Endothelial cell of umbilical vein (primary cell): Measurements from ENCODE around the gene CCN2. TPM values are rescaled to one million over a fixed set of nuclear protein-coding genes. Genes with fewer than 3 reads are reported as not detected.

Experiments used
- BruUV-seq: library from RNA; stranded (reverse); fragments of 400-500 nt; replicated peaks from 2 replicates; lab custom pipeline; 2021; lab: Mats Ljungman, UMichigan
- CTCF ChIA-PET: fragments of 300-600, 350-600 bp; sonication (Branson Sonifier 250); formaldehyde crosslinking; loops from one replicate; lab custom pipeline; 2021; ENCODE audit warnings: antibody characterized with exemption, inconsistent platforms; lab: Charles Lee
- POLR2A ChIA-PET: fragments of 300-600, 350-600 bp; sonication (Branson Sonifier 250); formaldehyde crosslinking; loops from one replicate; lab custom pipeline; 2021; ENCODE audit warnings: antibody characterized with exemption, inconsistent platforms; lab: Charles Lee
- DNase-seq: peaks from one replicate; pipeline ENCODE4 v3.0.0-alpha.2; 2011; ENCODE audit warnings: low read depth, low spot score
- FAIRE-seq: peaks from 2 replicates; lab custom pipeline; 2011; peaks lifted over from hg19 to GRCh38; lab: Jason Lieb, UNC
- H2AFZ ChIP-seq: 2 replicates; pipeline ENCODE4 v1.6.0; 2012; ENCODE audit warnings: low read depth, low read length, control low read depth, inconsistent platforms
- H3K27ac ChIP-seq: 2 replicates; pipeline ENCODE4 v1.5.1; 2011; ENCODE audit warnings: low read depth, mild to moderate bottlenecking, control low read depth, low read length, moderate library complexity; ENCODE audit not compliant: insufficient read depth
- H3K27me3 ChIP-seq, 2 experiments: 2 replicates each; pipeline versions ENCODE4 v1.6.0 to v1.6.1; 2011; ENCODE audit warnings: low read length in 2 of 2, mixed read lengths in 1 of 2; ENCODE audit not compliant: control insufficient read depth in 2 of 2, insufficient read depth in 2 of 2
- H3K36me3 ChIP-seq, 2 experiments: 2 replicates in 1 of 2; 3 replicates in 1 of 2; pipeline ENCODE4 v1.5.1; 2011; ENCODE audit warnings: low read length in 2 of 2, mild to moderate bottlenecking in 1 of 2, moderate library complexity in 1 of 2; ENCODE audit not compliant: control insufficient read depth in 2 of 2, insufficient read depth in 2 of 2; ENCODE audit errors: extremely low read depth in 1 of 2
- H3K4me1 ChIP-seq: 3 replicates; pipeline ENCODE4 v1.5.1; 2011; ENCODE audit warnings: mild to moderate bottlenecking, low read length; ENCODE audit not compliant: control insufficient read depth, insufficient read depth; ENCODE audit errors: extremely low read depth
- H3K4me2 ChIP-seq: 2 replicates; pipeline ENCODE4 v1.6.1; 2011; ENCODE audit warnings: low read length, control low read depth, mixed read lengths; ENCODE audit not compliant: insufficient read depth
- H3K4me3 ChIP-seq, 3 experiments: fragments of 200-600 bp in 1 of 3; sonication (generic), shearing (Covaris generic) in 1 of 3; replicated peaks in 1 of 3; 2 replicates each; pipeline ENCODE4 v1.5.1; 2011 to 2016; ENCODE audit warnings: control low read depth in 3 of 3, low read length in 3 of 3, mild to moderate bottlenecking in 2 of 3, inconsistent platforms in 1 of 3, low read depth in 1 of 3, moderate library complexity in 1 of 3; ENCODE audit not compliant: insufficient read depth in 1 of 3
- H3K79me2 ChIP-seq: 2 replicates; pipeline ENCODE4 v1.6.0; 2012; ENCODE audit warnings: low read length, inconsistent platforms; ENCODE audit not compliant: control insufficient read depth, insufficient read depth
- H3K9ac ChIP-seq: replicated peaks from 2 replicates; pipeline ENCODE3; 2011; ENCODE audit warnings: low read length, control low read depth; ENCODE audit not compliant: insufficient read depth; ENCODE audit errors: extremely low read depth
- H3K9me1 ChIP-seq: replicated peaks from 3 replicates; pipeline ENCODE4 v1.6.0; 2011; ENCODE audit warnings: mild to moderate bottlenecking, low read length; ENCODE audit not compliant: control insufficient read depth, insufficient read depth; ENCODE audit errors: extremely low read depth
- H3K9me3 ChIP-seq: replicated peaks from 2 replicates; pipeline ENCODE4 v1.5.1; 2012; ENCODE audit warnings: low read length, inconsistent platforms; ENCODE audit not compliant: control insufficient read depth, insufficient read depth
- H4K20me1 ChIP-seq: replicated peaks from 2 replicates; pipeline ENCODE3; 2011; ENCODE audit warnings: mild to moderate bottlenecking, low read length; ENCODE audit not compliant: control insufficient read depth, insufficient read depth; ENCODE audit errors: extremely low read depth
- CTCF ChIP-seq, 2 donors: IDR thresholded peaks; 1 replicate in 1 of 2; 2 replicates in 1 of 2; pipeline ENCODE4 v1.5.1; 2011; ENCODE audit warnings: low read length in 2 of 2, mild to moderate bottlenecking in 2 of 2, moderate library complexity in 2 of 2, control low read depth in 1 of 2, inconsistent platforms in 1 of 2, low read depth in 1 of 2; ENCODE audit not compliant: insufficient read depth in 1 of 2; ENCODE audit errors: extremely low read depth in 1 of 2
- EZH2 ChIP-seq: IDR thresholded peaks from 2 replicates; pipeline ENCODE4 v1.6.1; 2012; ENCODE audit warnings: borderline replicate concordance, low read depth, mild to moderate bottlenecking, moderate library complexity, low read length, inconsistent platforms; ENCODE audit not compliant: severe bottlenecking
- FOS ChIP-seq: IDR thresholded peaks from 2 replicates; pipeline ENCODE4 v1.6.1; 2011; ENCODE audit warnings: mild to moderate bottlenecking, low read length, moderate library complexity, borderline replicate concordance; ENCODE audit not compliant: insufficient read depth
- GATA2 ChIP-seq: IDR thresholded peaks from 2 replicates; pipeline ENCODE4 v1.7.0; 2011; ENCODE audit warnings: low read depth, mild to moderate bottlenecking, moderate library complexity, mixed read lengths, low read length; ENCODE audit not compliant: insufficient read length, insufficient read depth
- JUN ChIP-seq: IDR thresholded peaks from 2 replicates; pipeline ENCODE4 v1.6.1; 2011; ENCODE audit warnings: borderline replicate concordance, low read depth; ENCODE audit not compliant: insufficient read length, insufficient read depth
- MAX ChIP-seq: IDR thresholded peaks from 2 replicates; pipeline ENCODE4 v1.6.1; 2011; ENCODE audit not compliant: insufficient read depth, insufficient read length
- MYC ChIP-seq: IDR thresholded peaks from one replicate; pipeline ENCODE4 v1.6.1; 2011; ENCODE audit warnings: mild to moderate bottlenecking, low read depth, low read length
- POLR2A ChIP-seq: IDR thresholded peaks from 2 replicates; pipeline ENCODE4 v1.6.1; 2012; ENCODE audit warnings: low read depth, mild to moderate bottlenecking, control low read depth, low read length
- POLR2AphosphoS5 ChIP-seq: IDR thresholded peaks from 2 replicates; pipeline ENCODE4 v1.6.1; 2012; ENCODE audit warnings: low read depth, mild to moderate bottlenecking, control low read depth, low read length, moderate library complexity; ENCODE audit not compliant: insufficient read depth
- dilution Hi-C: fragments of 300-500 bp; cut with MboI; formaldehyde crosslinking; loops from one replicate; pipeline ENCODE4 v1.15.0; 2019; ENCODE audit warnings: low sequenced_read_pairs; ENCODE audit not compliant: extremely low pct_ligation_motif_present
- intact Hi-C: fragments of 100-400 bp; cut with micrococcal nuclease; formaldehyde crosslinking; loops from one replicate; pipeline ENCODE4 v1.10.0; 2022
- polyA plus RNA-seq, 4 experiments: library from polyadenylated mRNA; depleted of rRNA in 3 of 4; stranded (reverse) in 3 of 4; unstranded in 1 of 4; fragments of >200 nt; gene quantifications; 2 replicates each; pipeline versions ENCODE4 v1.2.1 to v1.2.3, GENCODE V29; 2011 to 2012; ENCODE audit warnings: missing spikeins in 1 of 4
- total RNA-seq: library from RNA; stranded (reverse); gene quantifications from 2 replicates; pipeline ENCODE4 v1.2.3, GENCODE V29; 2021

Gene CCN2
- total and polyA plus RNA-seq, 2 donors (not counting 3 experiments of a cell fraction or from before 2014, with no cell fraction given) = 1,926 to 2,488 TPM

DNA sequence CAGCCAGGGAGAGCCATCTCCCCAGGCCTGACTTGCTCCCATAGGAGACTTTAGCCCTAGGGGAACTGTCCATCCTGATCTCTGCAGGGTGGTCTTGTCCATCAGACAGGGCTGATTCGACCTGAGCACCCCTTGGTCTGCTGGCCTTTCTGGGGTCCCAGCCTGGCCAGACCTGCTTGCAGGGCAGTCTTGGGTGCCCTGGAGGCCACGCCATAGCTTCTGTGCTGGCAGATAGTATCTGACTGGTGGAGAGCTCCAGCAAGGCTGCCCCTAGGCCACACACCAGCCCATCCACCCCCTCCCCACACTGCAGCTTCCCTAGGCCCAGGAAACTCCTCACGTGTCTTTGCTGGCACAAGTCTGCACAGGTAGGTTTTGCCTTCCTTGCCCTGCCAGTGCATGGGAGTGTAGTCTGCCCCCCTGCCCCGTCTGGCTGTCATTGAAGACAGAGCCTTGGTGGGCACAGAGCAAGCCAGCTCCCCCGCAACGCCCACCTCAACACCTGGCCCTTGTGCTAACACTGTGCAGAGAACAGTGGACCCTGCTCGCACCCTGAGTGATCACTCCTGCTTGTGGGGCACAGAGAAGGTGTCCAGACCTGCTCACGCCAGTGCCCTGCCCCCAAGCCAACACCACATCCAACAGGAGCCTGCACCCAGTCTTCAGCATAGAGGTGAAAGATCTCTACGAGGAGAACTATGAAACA lies 32.4 kb downstream of the CCN2 start:
- Histone ChIP-seq H3K9me3 (no peaks in the 10 kb centered on the region), H3K27ac (no peak overlapping the region), H3K36me3 (no peaks in the 10 kb centered on the region), H3K9me1 (no peaks in the 10 kb centered on the region), H3K27me3 (no peaks in the 10 kb centered on the region), H4K20me1 (no peaks in the 10 kb centered on the region), H3K4me2 (no peak overlapping the region), H3K4me1 (peaks cover 2% of the 10 kb centered on the region), H3K9ac (no peak overlapping the region), H2AFZ (no peak overlapping the region), H3K79me2 (no peaks in the 10 kb centered on the region), H3K4me3 (no peak overlapping the region)
- BruUV-seq = no TSS peak
- dilution Hi-C loops = no loop called here
- POLR2A ChIA-PET = no interaction called here
- DNase-seq (no peak), FAIRE-seq (no peak)
- CTCF ChIA-PET = interaction anchor here (0.8 to 5.7 kb wide), 7 partner anchors 9 to 383 kb away, joined by 3 to 66 read pairs (median 6); no protein-coding TSS in a partner anchor
- intact Hi-C loops = no loop called here
- TF ChIP-seq GATA2 (no peak), EZH2 (no peak), POLR2A (no peak), MAX (no peak), POLR2AphosphoS5 (no peak), CTCF (IDR thresholded peaks at IDR 0.05; ENCODE audit: extremely low read depth in 1 of 2, insufficient read depth in 1 of 2, low read depth in 1 of 2, low read length in 2 of 2) (no peak), FOS (no peak), JUN (no peak), MYC (no peak)
